SK-N-SH (cell line): ENCODE measurements around the gene TBX4. TPM values are rescaled to one million over a fixed set of nuclear protein-coding genes. Genes with fewer than 3 reads are reported as not detected.

Experiments used
- CTCF ChIA-PET: fragments of 300-600, 350-600 bp; formaldehyde crosslinking; extraction: SDS; loops from one replicate; lab custom pipeline; 2021; lab: Yijun Ruan, JAX
- POLR2A ChIA-PET: fragments of 350-600 bp; sonication (Branson Sonifier 250); formaldehyde crosslinking; extraction: SDS; loops from one replicate; lab custom pipeline; 2020; ENCODE audit warnings: antibody characterized with exemption, inconsistent platforms; lab: Yijun Ruan, JAX
- DNase-seq: peaks from one replicate; pipeline ENCODE4 v3.0.0; 2012
- H2AFZ ChIP-seq: fragments of 200-600 bp; sonication (generic); 2 replicates; pipeline ENCODE4 v1.8.1; 2016; ENCODE audit warnings: antibody characterized with exemption, mild to moderate bottlenecking, low read depth
- H3F3A ChIP-seq: fragments of 200-600 bp; sonication (generic); replicated peaks from 2 replicates; pipeline ENCODE3; 2016; ENCODE audit warnings: antibody characterized with exemption, mild to moderate bottlenecking; ENCODE audit not compliant: insufficient read depth
- H3K27ac ChIP-seq, 2 experiments: fragments of 200-500 bp in 1 of 2; fragments of 200-600 bp in 1 of 2; sonication (Bioruptor generic) in 1 of 2; sonication (generic), shearing (Covaris generic) in 1 of 2; 2 replicates each; pipeline versions ENCODE4 v1.5.1 to v1.6.1; 2014 to 2016; ENCODE audit warnings: low read depth in 2 of 2, inconsistent platforms in 1 of 2, low read length in 1 of 2, mild to moderate bottlenecking in 1 of 2, mixed read lengths in 1 of 2
- H3K27me3 ChIP-seq: fragments of 200-600 bp; sonication (generic), shearing (Covaris generic); 2 replicates; pipeline ENCODE4 v1.6.1; 2016; ENCODE audit warnings: mixed run types; ENCODE audit not compliant: insufficient read depth
- H3K36me3 ChIP-seq, 2 experiments: fragments of 200-500 bp in 1 of 2; fragments of 200-600 bp in 1 of 2; sonication (Bioruptor generic) in 1 of 2; sonication (generic) in 1 of 2; replicated peaks in 1 of 2; 2 replicates each; pipeline versions ENCODE3 to v1.5.1; 2014 to 2016; ENCODE audit warnings: low read length in 1 of 2, mild to moderate bottlenecking in 1 of 2; ENCODE audit not compliant: insufficient read depth in 2 of 2, control insufficient read depth in 1 of 2
- H3K4me1 ChIP-seq, 2 experiments: fragments of 200-500 bp in 1 of 2; fragments of 200-600 bp in 1 of 2; sonication (Bioruptor generic) in 1 of 2; sonication (generic), shearing (Covaris generic) in 1 of 2; 2 replicates each; pipeline versions ENCODE4 v1.5.1 to v1.6.1; 2014 to 2016; ENCODE audit warnings: low read depth in 1 of 2, low read length in 1 of 2, mixed run types in 1 of 2; ENCODE audit not compliant: insufficient read depth in 2 of 2, control insufficient read depth in 1 of 2
- H3K4me2 ChIP-seq: fragments of 200-600 bp; sonication (generic), shearing (Covaris generic); 2 replicates; pipeline ENCODE4 v1.6.1; 2017; ENCODE audit warnings: mixed run types
- H3K4me3 ChIP-seq, 2 experiments: fragments of 200-500 bp in 1 of 2; fragments of 200-600 bp in 1 of 2; sonication (Bioruptor generic) in 1 of 2; sonication (generic), shearing (Covaris generic) in 1 of 2; 2 replicates each; pipeline versions ENCODE4 v1.5.1 to v1.8.1; 2014 to 2016; ENCODE audit warnings: low read depth in 2 of 2, inconsistent platforms in 1 of 2, low read length in 1 of 2, mild to moderate bottlenecking in 1 of 2, mixed read lengths in 1 of 2, moderate library complexity in 1 of 2
- H3K79me2 ChIP-seq: fragments of 200-600 bp; sonication (generic); 2 replicates; pipeline ENCODE4 v1.8.1; 2017; ENCODE audit warnings: mild to moderate bottlenecking; ENCODE audit not compliant: insufficient read depth
- H3K9ac ChIP-seq: fragments of 200-600 bp; sonication (generic); 2 replicates; pipeline ENCODE4 v1.6.1; 2017; ENCODE audit warnings: mixed run types
- H3K9me2 ChIP-seq: fragments of 200-600 bp; sonication (generic); 2 replicates; pipeline ENCODE4 v1.6.1; 2017; ENCODE audit warnings: mixed run types
- H3K9me3 ChIP-seq: fragments of 200-600 bp; sonication (generic); 2 replicates; pipeline ENCODE4 v1.6.1; 2017; ENCODE audit warnings: mixed run types, mild to moderate bottlenecking, moderate library complexity
- H4K20me1 ChIP-seq: fragments of 200-600 bp; sonication (generic); 2 replicates; pipeline ENCODE4 v1.6.1; 2017; ENCODE audit warnings: mild to moderate bottlenecking, mixed run types; ENCODE audit not compliant: insufficient read depth
- EZH2phosphoT487 ChIP-seq: fragments of 200-600 bp; sonication (generic); IDR thresholded peaks from 2 replicates; pipeline ENCODE4 v1.6.1; 2017; ENCODE audit warnings: low read depth, mixed run types, mild to moderate bottlenecking, antibody characterized with exemption, moderate library complexity, borderline replicate concordance
- FOXM1 ChIP-seq: IDR thresholded peaks from 2 replicates; pipeline ENCODE4 v1.4.0; 2012; ENCODE audit warnings: low read depth, mild to moderate bottlenecking
- GABPA ChIP-seq: IDR thresholded peaks from 2 replicates; pipeline ENCODE4 v1.4.0; 2012; ENCODE audit warnings: low read depth, mild to moderate bottlenecking
- GATA2 ChIP-seq: sonication (generic); formaldehyde crosslinking; IDR thresholded peaks from 2 replicates; pipeline ENCODE4 v1.5.0; 2020; ENCODE audit warnings: mild to moderate bottlenecking, missing genetic modification reagents
- JUND ChIP-seq: IDR thresholded peaks from 2 replicates; pipeline ENCODE4 v1.4.0; 2012
- NFIC ChIP-seq: IDR thresholded peaks from 2 replicates; pipeline ENCODE4 v1.4.0; 2012; ENCODE audit warnings: borderline replicate concordance
- NRF1 ChIP-seq: IDR thresholded peaks from 2 replicates; pipeline ENCODE4 v1.6.1; 2012; ENCODE audit warnings: low read depth, mild to moderate bottlenecking, low read length
- RAD21 ChIP-seq: IDR thresholded peaks from 2 replicates; pipeline ENCODE4 v1.6.1; 2012; ENCODE audit warnings: mild to moderate bottlenecking, low read length
- RXRA ChIP-seq: IDR thresholded peaks from 2 replicates; pipeline ENCODE4 v1.4.0; 2012; ENCODE audit warnings: low read depth, mild to moderate bottlenecking, borderline replicate concordance
- SMC3 ChIP-seq: IDR thresholded peaks from 2 replicates; pipeline ENCODE4 v1.6.1; 2012; ENCODE audit warnings: low read depth, low read length, improper control_type of control experiment
- TAF1 ChIP-seq: IDR thresholded peaks from 2 replicates; pipeline ENCODE4 v1.6.1; 2012; ENCODE audit warnings: low read depth, mild to moderate bottlenecking, low read length, moderate library complexity, borderline replicate concordance
- TEAD4 ChIP-seq: IDR thresholded peaks from 2 replicates; pipeline ENCODE4 v1.4.0; 2012; ENCODE audit warnings: mild to moderate bottlenecking, borderline replicate concordance; ENCODE audit not compliant: insufficient read depth
- WGBS: methylation state at CpG from one replicate; pipeline ENCODE4 v1.1.6; 2017; ENCODE audit warnings: low lambda C conversion rate; 5-methylcytosine and 5-hydroxymethylcytosine counted together
- polyA plus RNA-seq, 3 experiments: library from polyadenylated mRNA; depleted of rRNA; stranded (reverse); fragments of >200 nt; gene quantifications; 2 replicates each; pipeline ENCODE4 v1.2.3, GENCODE V29; 2012
- TF ChIP-seq, protein P1 (sequence below): fragments of 150-350 bp; IDR thresholded peaks from 2 replicates; pipeline ENCODE4 v1.6.1; 2016; ENCODE audit warnings: mild to moderate bottlenecking, low read depth, low read length
- TF ChIP-seq, protein P2 (sequence below): IDR thresholded peaks from 2 replicates; pipeline ENCODE4 v1.6.1; 2012; ENCODE audit warnings: mild to moderate bottlenecking, low read depth, low read length, moderate library complexity
- TF ChIP-seq, protein P3 (sequence below): fragments of 200-600 bp; sonication (generic); IDR thresholded peaks from 2 replicates; pipeline ENCODE4 v1.6.1; 2017; ENCODE audit warnings: antibody characterized with exemption, mild to moderate bottlenecking, moderate library complexity
- TF ChIP-seq, protein P4 (sequence below): IDR thresholded peaks from 2 replicates; pipeline ENCODE4 v1.4.0; 2012; ENCODE audit warnings: low read depth, borderline replicate concordance
- TF ChIP-seq, protein P5 (sequence below): fragments of 150-350 bp; IDR thresholded peaks from 2 replicates; pipeline ENCODE4 v1.6.1; 2017; ENCODE audit warnings: antibody characterized with exemption, low read length, low read depth, borderline replicate concordance
- TF ChIP-seq, protein P6 (sequence below): IDR thresholded peaks from 2 replicates; pipeline ENCODE4 v1.4.0; 2012; ENCODE audit warnings: low read depth
- TF ChIP-seq, protein P7 (sequence below): IDR thresholded peaks from 2 replicates; pipeline ENCODE4 v1.4.0; 2012; ENCODE audit warnings: low read depth, borderline replicate concordance

Gene TBX4
- polyA plus RNA-seq, 1 of the 3 experiments (the other 2 are of a cell fraction): 0.02 TPM

DNA sequence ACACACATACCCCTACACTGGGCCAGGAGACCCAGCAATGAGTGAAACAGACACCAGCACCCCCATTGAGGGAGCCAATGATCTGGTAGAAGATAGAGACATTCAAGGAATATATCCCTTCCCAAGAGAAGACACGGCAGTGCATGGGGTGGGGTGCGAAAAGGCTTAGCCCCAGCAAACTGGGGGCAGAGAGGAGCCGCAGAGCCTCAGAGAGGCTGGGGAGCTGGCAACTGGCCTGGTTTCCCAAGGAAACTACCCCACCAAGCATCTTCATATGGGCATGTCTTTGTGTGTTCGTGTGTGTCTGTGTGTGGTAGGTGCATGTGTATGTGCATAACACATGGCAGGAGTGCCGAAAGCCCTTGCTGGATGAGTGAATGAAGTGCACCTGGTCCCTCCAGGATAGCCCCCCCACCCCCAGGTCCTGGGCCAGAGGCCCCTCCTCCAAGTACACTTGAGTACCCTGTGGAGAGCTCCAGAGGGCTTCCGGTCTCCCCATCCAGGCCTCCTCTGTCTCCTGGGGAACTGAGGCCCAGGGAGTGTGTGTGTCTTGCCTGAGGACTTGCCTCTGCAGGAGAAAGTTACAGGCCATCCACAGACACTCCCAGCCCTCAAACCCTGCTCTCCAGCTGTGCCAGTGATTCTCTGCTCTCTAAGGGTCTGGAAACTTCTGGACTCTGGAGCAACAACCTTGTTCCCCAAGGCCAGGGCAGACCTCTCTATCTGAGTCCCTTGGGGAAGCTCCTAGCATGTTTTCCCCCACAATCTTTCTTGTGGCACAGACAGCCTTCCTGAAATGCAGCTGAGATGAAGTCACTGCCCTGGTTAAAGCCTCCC is 36.6 kb upstream of the TBX4 start:
- Histone ChIP-seq H2AFZ (no peak overlapping the region), H3F3A (peaks cover 12% of the 10 kb centered on the region), H3K9me2 (no peaks in the 10 kb centered on the region), H3K27ac (peak overlapping the region in 1 of 2 experiments; percentile 90; a peak in 2 of 4 replicates), H4K20me1 (no peaks in the 10 kb centered on the region), H3K27me3 (no peaks in the 10 kb centered on the region), H3K9me3 (no peaks in the 10 kb centered on the region), H3K36me3 (no peaks in the 10 kb centered on the region), H3K4me3 (no peak overlapping the region), H3K4me1 (peaks cover 5 to 49% of the 10 kb centered on the region in 2 experiments; a peak in 2 of 4 replicates), H3K4me2 (peak overlapping the region; percentile 49), H3K79me2 (peaks cover 9% of the 10 kb centered on the region), H3K9ac (no peak overlapping the region)
- 100% methylated on average over 6 of the region's 6 CpGs for WGBS
- TF ChIP-seq NFIC (no peak), TAF1 (no peak), NRF1 (no peak), SMC3 (no peak), GATA2 (no peak), RAD21 (no peak), EZH2phosphoT487 (no peak), GABPA (no peak), TEAD4 (no peak), FOXM1 (no peak), JUND (no peak), RXRA (no peak)
- TF ChIP-seq, protein P1, sequence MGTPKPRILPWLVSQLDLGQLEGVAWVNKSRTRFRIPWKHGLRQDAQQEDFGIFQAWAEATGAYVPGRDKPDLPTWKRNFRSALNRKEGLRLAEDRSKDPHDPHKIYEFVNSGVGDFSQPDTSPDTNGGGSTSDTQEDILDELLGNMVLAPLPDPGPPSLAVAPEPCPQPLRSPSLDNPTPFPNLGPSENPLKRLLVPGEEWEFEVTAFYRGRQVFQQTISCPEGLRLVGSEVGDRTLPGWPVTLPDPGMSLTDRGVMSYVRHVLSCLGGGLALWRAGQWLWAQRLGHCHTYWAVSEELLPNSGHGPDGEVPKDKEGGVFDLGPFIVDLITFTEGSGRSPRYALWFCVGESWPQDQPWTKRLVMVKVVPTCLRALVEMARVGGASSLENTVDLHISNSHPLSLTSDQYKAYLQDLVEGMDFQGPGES: no peak
- TF ChIP-seq, protein P2, sequence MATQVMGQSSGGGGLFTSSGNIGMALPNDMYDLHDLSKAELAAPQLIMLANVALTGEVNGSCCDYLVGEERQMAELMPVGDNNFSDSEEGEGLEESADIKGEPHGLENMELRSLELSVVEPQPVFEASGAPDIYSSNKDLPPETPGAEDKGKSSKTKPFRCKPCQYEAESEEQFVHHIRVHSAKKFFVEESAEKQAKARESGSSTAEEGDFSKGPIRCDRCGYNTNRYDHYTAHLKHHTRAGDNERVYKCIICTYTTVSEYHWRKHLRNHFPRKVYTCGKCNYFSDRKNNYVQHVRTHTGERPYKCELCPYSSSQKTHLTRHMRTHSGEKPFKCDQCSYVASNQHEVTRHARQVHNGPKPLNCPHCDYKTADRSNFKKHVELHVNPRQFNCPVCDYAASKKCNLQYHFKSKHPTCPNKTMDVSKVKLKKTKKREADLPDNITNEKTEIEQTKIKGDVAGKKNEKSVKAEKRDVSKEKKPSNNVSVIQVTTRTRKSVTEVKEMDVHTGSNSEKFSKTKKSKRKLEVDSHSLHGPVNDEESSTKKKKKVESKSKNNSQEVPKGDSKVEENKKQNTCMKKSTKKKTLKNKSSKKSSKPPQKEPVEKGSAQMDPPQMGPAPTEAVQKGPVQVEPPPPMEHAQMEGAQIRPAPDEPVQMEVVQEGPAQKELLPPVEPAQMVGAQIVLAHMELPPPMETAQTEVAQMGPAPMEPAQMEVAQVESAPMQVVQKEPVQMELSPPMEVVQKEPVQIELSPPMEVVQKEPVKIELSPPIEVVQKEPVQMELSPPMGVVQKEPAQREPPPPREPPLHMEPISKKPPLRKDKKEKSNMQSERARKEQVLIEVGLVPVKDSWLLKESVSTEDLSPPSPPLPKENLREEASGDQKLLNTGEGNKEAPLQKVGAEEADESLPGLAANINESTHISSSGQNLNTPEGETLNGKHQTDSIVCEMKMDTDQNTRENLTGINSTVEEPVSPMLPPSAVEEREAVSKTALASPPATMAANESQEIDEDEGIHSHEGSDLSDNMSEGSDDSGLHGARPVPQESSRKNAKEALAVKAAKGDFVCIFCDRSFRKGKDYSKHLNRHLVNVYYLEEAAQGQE: no peak
- TF ChIP-seq, protein P3, sequence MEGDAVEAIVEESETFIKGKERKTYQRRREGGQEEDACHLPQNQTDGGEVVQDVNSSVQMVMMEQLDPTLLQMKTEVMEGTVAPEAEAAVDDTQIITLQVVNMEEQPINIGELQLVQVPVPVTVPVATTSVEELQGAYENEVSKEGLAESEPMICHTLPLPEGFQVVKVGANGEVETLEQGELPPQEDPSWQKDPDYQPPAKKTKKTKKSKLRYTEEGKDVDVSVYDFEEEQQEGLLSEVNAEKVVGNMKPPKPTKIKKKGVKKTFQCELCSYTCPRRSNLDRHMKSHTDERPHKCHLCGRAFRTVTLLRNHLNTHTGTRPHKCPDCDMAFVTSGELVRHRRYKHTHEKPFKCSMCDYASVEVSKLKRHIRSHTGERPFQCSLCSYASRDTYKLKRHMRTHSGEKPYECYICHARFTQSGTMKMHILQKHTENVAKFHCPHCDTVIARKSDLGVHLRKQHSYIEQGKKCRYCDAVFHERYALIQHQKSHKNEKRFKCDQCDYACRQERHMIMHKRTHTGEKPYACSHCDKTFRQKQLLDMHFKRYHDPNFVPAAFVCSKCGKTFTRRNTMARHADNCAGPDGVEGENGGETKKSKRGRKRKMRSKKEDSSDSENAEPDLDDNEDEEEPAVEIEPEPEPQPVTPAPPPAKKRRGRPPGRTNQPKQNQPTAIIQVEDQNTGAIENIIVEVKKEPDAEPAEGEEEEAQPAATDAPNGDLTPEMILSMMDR: no peak
- TF ChIP-seq, protein P4, sequence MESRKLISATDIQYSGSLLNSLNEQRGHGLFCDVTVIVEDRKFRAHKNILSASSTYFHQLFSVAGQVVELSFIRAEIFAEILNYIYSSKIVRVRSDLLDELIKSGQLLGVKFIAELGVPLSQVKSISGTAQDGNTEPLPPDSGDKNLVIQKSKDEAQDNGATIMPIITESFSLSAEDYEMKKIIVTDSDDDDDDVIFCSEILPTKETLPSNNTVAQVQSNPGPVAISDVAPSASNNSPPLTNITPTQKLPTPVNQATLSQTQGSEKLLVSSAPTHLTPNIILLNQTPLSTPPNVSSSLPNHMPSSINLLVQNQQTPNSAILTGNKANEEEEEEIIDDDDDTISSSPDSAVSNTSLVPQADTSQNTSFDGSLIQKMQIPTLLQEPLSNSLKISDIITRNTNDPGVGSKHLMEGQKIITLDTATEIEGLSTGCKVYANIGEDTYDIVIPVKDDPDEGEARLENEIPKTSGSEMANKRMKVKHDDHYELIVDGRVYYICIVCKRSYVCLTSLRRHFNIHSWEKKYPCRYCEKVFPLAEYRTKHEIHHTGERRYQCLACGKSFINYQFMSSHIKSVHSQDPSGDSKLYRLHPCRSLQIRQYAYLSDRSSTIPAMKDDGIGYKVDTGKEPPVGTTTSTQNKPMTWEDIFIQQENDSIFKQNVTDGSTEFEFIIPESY: no peak
- TF ChIP-seq, protein P5, sequence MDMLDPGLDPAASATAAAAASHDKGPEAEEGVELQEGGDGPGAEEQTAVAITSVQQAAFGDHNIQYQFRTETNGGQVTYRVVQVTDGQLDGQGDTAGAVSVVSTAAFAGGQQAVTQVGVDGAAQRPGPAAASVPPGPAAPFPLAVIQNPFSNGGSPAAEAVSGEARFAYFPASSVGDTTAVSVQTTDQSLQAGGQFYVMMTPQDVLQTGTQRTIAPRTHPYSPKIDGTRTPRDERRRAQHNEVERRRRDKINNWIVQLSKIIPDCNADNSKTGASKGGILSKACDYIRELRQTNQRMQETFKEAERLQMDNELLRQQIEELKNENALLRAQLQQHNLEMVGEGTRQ: no peak
- TF ChIP-seq, protein P6, sequence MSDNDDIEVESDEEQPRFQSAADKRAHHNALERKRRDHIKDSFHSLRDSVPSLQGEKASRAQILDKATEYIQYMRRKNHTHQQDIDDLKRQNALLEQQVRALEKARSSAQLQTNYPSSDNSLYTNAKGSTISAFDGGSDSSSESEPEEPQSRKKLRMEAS: no peak
- TF ChIP-seq, protein P7, sequence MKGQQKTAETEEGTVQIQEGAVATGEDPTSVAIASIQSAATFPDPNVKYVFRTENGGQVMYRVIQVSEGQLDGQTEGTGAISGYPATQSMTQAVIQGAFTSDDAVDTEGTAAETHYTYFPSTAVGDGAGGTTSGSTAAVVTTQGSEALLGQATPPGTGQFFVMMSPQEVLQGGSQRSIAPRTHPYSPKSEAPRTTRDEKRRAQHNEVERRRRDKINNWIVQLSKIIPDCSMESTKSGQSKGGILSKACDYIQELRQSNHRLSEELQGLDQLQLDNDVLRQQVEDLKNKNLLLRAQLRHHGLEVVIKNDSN: no peak
- CTCF ChIA-PET: interaction anchor here (0.6 to 16.4 kb wide), 28 partner anchors 11 to 695 kb away, joined by 3 to 318 read pairs (median 4); no protein-coding TSS in a partner anchor
- POLR2A ChIA-PET: interaction anchor here (0.6 kb wide), 1 partner anchor 152 kb away, joined by 3 read pairs; no protein-coding TSS in a partner anchor
- no peak for DNase-seq
